Measurements from ENCODE around the gene CLDN10. TPM values are rescaled to one million over a fixed set of nuclear protein-coding genes. Genes with fewer than 3 reads are reported as not detected.

CLDN10 gene
- total RNA-seq, 1 experiment from 2014 or later = not detected

DNA sequence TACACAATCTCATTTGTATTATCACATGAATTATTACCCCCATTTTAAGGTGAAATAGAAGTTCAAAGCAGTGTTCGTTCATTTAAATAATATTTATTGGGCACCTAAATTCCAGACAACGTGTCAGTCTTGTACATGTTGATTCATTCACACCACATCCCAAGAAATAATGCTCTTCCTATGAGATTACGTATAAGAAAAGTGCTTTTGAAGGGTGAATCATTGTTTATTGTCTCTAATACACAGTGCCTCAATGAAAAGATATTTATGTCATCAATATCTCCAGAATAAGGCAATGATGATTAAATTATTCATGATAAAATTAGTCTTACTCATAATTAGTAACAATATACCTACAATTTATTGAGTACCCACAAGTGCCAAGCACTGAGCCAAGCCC, 35.6 kb downstream of the CLDN10 start:
- Mint-ChIP-seq H3K9me3 (ENCODE audit: unreplicated experiment) (no peaks in the 10 kb centered on the region), H3K36me3 (ENCODE audit: insufficient read depth, unreplicated experiment) (peaks cover 7% of the 10 kb centered on the region), H3K4me3 (ENCODE audit: unreplicated experiment) (no peak overlapping the region), H3K4me1 (ENCODE audit: low read depth, unreplicated experiment) (no peaks in the 10 kb centered on the region), H3K27ac (ENCODE audit: unreplicated experiment) (no peak overlapping the region), H3K27me3 (ENCODE audit: insufficient read depth, unreplicated experiment) (no peaks in the 10 kb centered on the region)
- intact Hi-C loops (cut with micrococcal nuclease; ENCODE audit: unreplicated experiment) = no loop called here
- no peaks in the 10 kb centered on the region for H3K27me3 ChIP-seq (replicated peaks; ENCODE audit: control insufficient read depth, insufficient read depth, low read length)
- POLR2A ChIA-PET = no interaction called here
- CTCF ChIA-PET = no interaction called here
- TF ChIP-seq, protein P1, sequence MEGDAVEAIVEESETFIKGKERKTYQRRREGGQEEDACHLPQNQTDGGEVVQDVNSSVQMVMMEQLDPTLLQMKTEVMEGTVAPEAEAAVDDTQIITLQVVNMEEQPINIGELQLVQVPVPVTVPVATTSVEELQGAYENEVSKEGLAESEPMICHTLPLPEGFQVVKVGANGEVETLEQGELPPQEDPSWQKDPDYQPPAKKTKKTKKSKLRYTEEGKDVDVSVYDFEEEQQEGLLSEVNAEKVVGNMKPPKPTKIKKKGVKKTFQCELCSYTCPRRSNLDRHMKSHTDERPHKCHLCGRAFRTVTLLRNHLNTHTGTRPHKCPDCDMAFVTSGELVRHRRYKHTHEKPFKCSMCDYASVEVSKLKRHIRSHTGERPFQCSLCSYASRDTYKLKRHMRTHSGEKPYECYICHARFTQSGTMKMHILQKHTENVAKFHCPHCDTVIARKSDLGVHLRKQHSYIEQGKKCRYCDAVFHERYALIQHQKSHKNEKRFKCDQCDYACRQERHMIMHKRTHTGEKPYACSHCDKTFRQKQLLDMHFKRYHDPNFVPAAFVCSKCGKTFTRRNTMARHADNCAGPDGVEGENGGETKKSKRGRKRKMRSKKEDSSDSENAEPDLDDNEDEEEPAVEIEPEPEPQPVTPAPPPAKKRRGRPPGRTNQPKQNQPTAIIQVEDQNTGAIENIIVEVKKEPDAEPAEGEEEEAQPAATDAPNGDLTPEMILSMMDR (IDR thresholded peaks at IDR 0.05; ENCODE audit: insufficient read depth in 1 of 2, low read depth in 1 of 2, low read length in 1 of 2, severe bottlenecking in 1 of 2, unreplicated experiment in 1 of 2) = no peak
- no peak overlapping the region for H3K4me3 ChIP-seq (ENCODE audit: low read depth, low read length)
- no TSS peak for BruUV-seq (replicated peaks)
- no peaks in the 10 kb centered on the region for H3K36me3 ChIP-seq (ENCODE audit: control insufficient read depth, insufficient read depth, low read length)
- H3K4me1 ChIP-seq = no peaks in the 10 kb centered on the region
- H3K9me3 ChIP-seq = no peaks in the 10 kb centered on the region
- no peak for DNase-seq

DNA sequence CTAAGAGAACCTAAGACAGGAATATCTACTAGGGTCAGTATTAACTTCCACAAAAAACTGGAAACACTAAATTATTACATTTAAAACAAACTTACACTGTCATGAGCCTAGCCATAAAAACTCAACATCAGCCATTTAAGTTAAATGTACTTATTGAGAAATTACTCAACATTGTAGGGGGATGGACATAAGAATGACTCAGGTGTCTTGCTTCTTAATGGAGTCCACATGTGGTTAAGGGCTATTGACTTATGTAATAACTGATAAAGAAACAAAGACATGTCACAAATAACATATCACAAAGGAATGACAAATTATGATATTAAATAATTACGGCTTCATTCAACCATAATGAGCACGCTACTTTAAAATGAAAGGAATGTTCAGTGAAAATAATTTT, 36.2 kb downstream of the CLDN10 start:
- POLR2A ChIA-PET = no interaction called here
- Mint-ChIP-seq H3K4me1 (ENCODE audit: low read depth, unreplicated experiment) (no peaks in the 10 kb centered on the region), H3K27me3 (ENCODE audit: insufficient read depth, unreplicated experiment) (no peaks in the 10 kb centered on the region), H3K27ac (ENCODE audit: unreplicated experiment) (no peak overlapping the region), H3K4me3 (ENCODE audit: unreplicated experiment) (no peak overlapping the region), H3K9me3 (ENCODE audit: unreplicated experiment) (no peaks in the 10 kb centered on the region), H3K36me3 (ENCODE audit: insufficient read depth, unreplicated experiment) (peaks cover 7% of the 10 kb centered on the region)
- Histone ChIP-seq H3K4me3 (ENCODE audit: low read depth, low read length) (no peak overlapping the region), H3K36me3 (ENCODE audit: control insufficient read depth, insufficient read depth, low read length) (no peaks in the 10 kb centered on the region), H3K4me1 (no peaks in the 10 kb centered on the region), H3K27me3 (replicated peaks; ENCODE audit: control insufficient read depth, insufficient read depth, low read length) (no peaks in the 10 kb centered on the region), H3K9me3 (no peaks in the 10 kb centered on the region)
- TF ChIP-seq, protein P1 (IDR thresholded peaks at IDR 0.05; ENCODE audit: insufficient read depth in 1 of 2, low read depth in 1 of 2, low read length in 1 of 2, severe bottlenecking in 1 of 2, unreplicated experiment in 1 of 2) = no peak
- DNase-seq = no peak
- intact Hi-C loops (cut with micrococcal nuclease; ENCODE audit: unreplicated experiment) = no loop called here
- CTCF ChIA-PET = no interaction called here
- no TSS peak for BruUV-seq (replicated peaks)

DNA sequence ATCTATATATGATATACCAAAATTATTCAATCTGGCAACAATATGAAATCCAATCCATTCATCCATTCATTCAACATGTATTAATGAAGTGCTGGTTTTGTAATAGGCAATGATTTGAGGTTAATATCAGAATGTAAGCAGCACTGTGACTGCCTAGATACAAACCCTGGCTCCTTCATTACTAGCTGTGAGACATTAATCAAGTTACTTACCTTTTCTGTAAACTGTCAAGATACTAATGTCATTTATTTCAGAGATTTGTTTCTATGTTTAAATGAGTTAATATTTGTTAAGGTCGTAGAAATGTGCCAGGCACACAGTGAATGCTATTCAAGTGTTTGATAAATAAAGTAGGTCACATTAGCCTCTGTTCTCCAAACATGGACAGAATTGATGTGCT, 40.9 kb downstream of the CLDN10 start:
- no peaks in the 10 kb centered on the region for H3K36me3 ChIP-seq (ENCODE audit: control insufficient read depth, insufficient read depth, low read length)
- BruUV-seq (replicated peaks) = no TSS peak
- TF ChIP-seq, protein P1 (IDR thresholded peaks at IDR 0.05; ENCODE audit: insufficient read depth in 1 of 2, low read depth in 1 of 2, low read length in 1 of 2, severe bottlenecking in 1 of 2, unreplicated experiment in 1 of 2) = no peak
- DNase-seq = no peak
- ChIA-PET POLR2A (no interaction called here), CTCF (no interaction called here)
- H3K27me3 ChIP-seq (replicated peaks; ENCODE audit: control insufficient read depth, insufficient read depth, low read length) = no peaks in the 10 kb centered on the region
- no peaks in the 10 kb centered on the region for H3K36me3 Mint-ChIP-seq (ENCODE audit: insufficient read depth, unreplicated experiment)
- no peak overlapping the region for H3K4me3 ChIP-seq (ENCODE audit: low read depth, low read length)
- H3K9me3 Mint-ChIP-seq (ENCODE audit: unreplicated experiment) = no peaks in the 10 kb centered on the region
- no peak overlapping the region for H3K27ac Mint-ChIP-seq (ENCODE audit: unreplicated experiment)
- no peaks in the 10 kb centered on the region for H3K9me3 ChIP-seq
- H3K27me3 Mint-ChIP-seq (ENCODE audit: insufficient read depth, unreplicated experiment) = no peaks in the 10 kb centered on the region
- no peak overlapping the region for H3K4me3 Mint-ChIP-seq (ENCODE audit: unreplicated experiment)
- H3K4me1 Mint-ChIP-seq (ENCODE audit: low read depth, unreplicated experiment) = no peaks in the 10 kb centered on the region
- intact Hi-C loops (cut with micrococcal nuclease; ENCODE audit: unreplicated experiment) = no loop called here
- no peaks in the 10 kb centered on the region for H3K4me1 ChIP-seq
